Nephron progenitor cell (in vitro differentiated cells): Measurements from ENCODE around the gene ERC1.

Experiments
- DNase-seq: peaks from one replicate; pipeline ENCODE4 v3.0.0; 2021
- H3K27ac Mint-ChIP-seq: 2 replicates; pipeline ENCODE4 v1.8.0; 2021; ENCODE audit warnings: mild to moderate bottlenecking, moderate library complexity, mixed read lengths
- H3K27me3 Mint-ChIP-seq: 2 replicates; pipeline ENCODE4 v1.8.0; 2021; ENCODE audit warnings: mild to moderate bottlenecking, low read depth, mixed read lengths; ENCODE audit not compliant: poor library complexity
- H3K36me3 Mint-ChIP-seq: 2 replicates; pipeline ENCODE4 v1.8.0; 2021; ENCODE audit warnings: low read depth, mixed read lengths
- H3K4me1 Mint-ChIP-seq: 2 replicates; pipeline ENCODE4 v1.8.0; 2021; ENCODE audit warnings: mixed read lengths
- H3K4me3 Mint-ChIP-seq: 2 replicates; pipeline ENCODE4 v1.8.0; 2021; ENCODE audit warnings: mild to moderate bottlenecking, moderate library complexity, mixed read lengths
- H3K9me3 Mint-ChIP-seq: 2 replicates; pipeline ENCODE4 v1.8.0; 2021; ENCODE audit warnings: mild to moderate bottlenecking, moderate library complexity, mixed read lengths
- TF ChIP-seq, protein P1 (sequence below): fragments of 200-600 bp; sonication (generic); IDR thresholded peaks from 2 replicates; pipeline ENCODE4 v1.5.0; 2021; ENCODE audit warnings: antibody characterized with exemption

ERC1 gene

DNA sequence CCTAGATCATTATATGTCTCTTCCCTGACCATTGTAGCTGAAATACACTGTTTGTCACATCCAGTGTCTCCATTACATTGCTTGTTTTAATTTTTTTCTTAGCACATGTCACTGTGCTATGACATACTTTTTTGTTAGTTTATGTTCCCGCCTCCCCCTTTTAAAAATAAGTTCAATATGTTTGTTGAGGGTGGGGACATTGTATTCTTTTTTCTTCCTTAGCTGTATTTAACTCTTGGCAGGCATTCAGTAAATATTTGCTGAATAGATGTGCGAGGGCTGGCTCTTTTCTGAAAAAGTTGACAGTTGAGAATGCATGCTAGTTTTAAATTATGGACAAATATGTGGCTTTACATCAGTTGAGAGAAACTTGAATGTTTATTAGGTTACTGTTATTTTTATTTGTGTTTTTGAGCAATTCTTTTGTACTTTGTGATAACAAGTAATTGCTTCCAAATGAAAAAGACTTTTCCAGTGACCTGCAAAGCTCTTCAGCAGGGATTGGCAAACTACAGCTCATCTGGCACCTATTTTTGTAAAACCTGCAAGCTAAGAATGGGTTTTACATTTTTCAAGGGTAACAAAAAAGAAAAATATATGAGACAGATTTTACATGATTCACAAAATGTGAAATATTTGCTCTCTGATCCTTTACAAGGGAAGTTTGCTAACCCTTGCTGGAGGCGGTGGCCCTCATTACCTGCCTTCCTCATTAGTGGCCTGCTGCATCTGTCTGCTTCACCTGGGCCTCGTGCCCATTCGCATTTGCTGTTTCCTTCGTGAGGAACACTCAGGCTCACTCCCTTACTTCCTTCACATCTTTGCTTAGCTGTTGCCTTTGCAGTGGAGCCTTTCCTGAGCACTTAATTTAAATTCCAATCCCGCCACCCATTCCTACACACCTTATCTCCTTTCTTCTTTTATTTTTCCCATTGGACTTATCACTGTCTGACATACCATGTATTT, 229.4 kb downstream of the ERC1 start:
- Mint-ChIP-seq H3K36me3 (peaks cover 5% of the 10 kb centered on the region), H3K4me1 (no peaks in the 10 kb centered on the region), H3K4me3 (no peak overlapping the region), H3K9me3 (no peaks in the 10 kb centered on the region), H3K27me3 (peaks cover 2% of the 10 kb centered on the region), H3K27ac (no peak overlapping the region)
- no peak for DNase-seq
- TF ChIP-seq, protein P1, sequence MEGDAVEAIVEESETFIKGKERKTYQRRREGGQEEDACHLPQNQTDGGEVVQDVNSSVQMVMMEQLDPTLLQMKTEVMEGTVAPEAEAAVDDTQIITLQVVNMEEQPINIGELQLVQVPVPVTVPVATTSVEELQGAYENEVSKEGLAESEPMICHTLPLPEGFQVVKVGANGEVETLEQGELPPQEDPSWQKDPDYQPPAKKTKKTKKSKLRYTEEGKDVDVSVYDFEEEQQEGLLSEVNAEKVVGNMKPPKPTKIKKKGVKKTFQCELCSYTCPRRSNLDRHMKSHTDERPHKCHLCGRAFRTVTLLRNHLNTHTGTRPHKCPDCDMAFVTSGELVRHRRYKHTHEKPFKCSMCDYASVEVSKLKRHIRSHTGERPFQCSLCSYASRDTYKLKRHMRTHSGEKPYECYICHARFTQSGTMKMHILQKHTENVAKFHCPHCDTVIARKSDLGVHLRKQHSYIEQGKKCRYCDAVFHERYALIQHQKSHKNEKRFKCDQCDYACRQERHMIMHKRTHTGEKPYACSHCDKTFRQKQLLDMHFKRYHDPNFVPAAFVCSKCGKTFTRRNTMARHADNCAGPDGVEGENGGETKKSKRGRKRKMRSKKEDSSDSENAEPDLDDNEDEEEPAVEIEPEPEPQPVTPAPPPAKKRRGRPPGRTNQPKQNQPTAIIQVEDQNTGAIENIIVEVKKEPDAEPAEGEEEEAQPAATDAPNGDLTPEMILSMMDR: no peak

GRCh38 chr12:1222858-1223639, 232.0 kb downstream of the ERC1 start:
- peaks cover 20% of the 10 kb centered on the region for H3K36me3 Mint-ChIP-seq
- TF ChIP-seq, protein P1: no peak
- no peak overlapping the region for H3K27ac Mint-ChIP-seq
- H3K4me3 Mint-ChIP-seq: no peak overlapping the region
- no peak for DNase-seq
- H3K27me3 Mint-ChIP-seq: peaks cover 2% of the 10 kb centered on the region
- no peaks in the 10 kb centered on the region for H3K9me3 Mint-ChIP-seq
- H3K4me1 Mint-ChIP-seq: no peaks in the 10 kb centered on the region

GRCh38 chr12:1226951-1227350, 235.9 kb downstream of the ERC1 start:
- DNase-seq: no peak
- TF ChIP-seq, protein P1: no peak
- H3K9me3 Mint-ChIP-seq: peaks cover 14% of the 10 kb centered on the region

DNA sequence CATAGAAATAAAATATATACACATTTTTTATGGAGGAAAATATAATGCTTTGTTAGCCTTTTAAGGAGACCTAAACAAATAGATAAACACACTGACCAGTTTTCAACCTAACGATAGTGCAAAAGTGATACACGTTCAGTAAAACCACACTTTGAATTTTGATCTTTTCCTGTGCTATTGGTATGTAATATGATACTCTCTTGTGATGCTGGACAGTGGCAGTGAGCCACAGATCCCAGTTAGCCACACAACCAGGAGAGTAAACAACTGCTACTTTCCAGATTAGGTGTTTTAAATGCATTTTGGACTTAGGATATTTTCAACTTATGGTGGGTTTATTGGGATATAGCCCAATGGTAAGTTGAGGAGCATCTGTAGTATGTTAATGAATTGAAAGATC, 243.1 kb downstream of the ERC1 start:
- Mint-ChIP-seq H3K27ac (no peak overlapping the region), H3K36me3 (peaks cover 33% of the 10 kb centered on the region), H3K9me3 (peaks cover 21% of the 10 kb centered on the region), H3K4me1 (peaks cover 22% of the 10 kb centered on the region), H3K27me3 (no peaks in the 10 kb centered on the region), H3K4me3 (no peak overlapping the region)
- TF ChIP-seq, protein P1: no peak
- DNase-seq: no peak

More at GRCh38 chr12:1226951-1227350, 235.9 kb downstream of the ERC1 start:
- no peaks in the 10 kb centered on the region for H3K4me1 Mint-ChIP-seq
- no peak overlapping the region for H3K4me3 Mint-ChIP-seq
- H3K27ac Mint-ChIP-seq: no peak overlapping the region
- H3K27me3 Mint-ChIP-seq: peaks cover 2% of the 10 kb centered on the region
- H3K36me3 Mint-ChIP-seq: peaks cover 46% of the 10 kb centered on the region

GRCh38 chr12:1246637-1247036, 255.6 kb downstream of the ERC1 start:
- TF ChIP-seq, protein P1: no peak
- Mint-ChIP-seq H3K9me3 (no peaks in the 10 kb centered on the region), H3K27me3 (no peaks in the 10 kb centered on the region), H3K4me1 (peaks cover 30% of the 10 kb centered on the region), H3K27ac (peak overlapping the region; percentile 37), H3K36me3 (no peaks in the 10 kb centered on the region), H3K4me3 (no peak overlapping the region)
- no peak for DNase-seq
